Esophagus muscularis mucosa (tissue), 4 donors: ENCODE results near the gene DOCK4.

ENCODE experiments used
- EP300 ChIP-seq: sonication (generic); formaldehyde crosslinking; IDR thresholded peaks from one replicate; pipeline ENCODE4 v1.6.1; 2017; ENCODE audit warnings: antibody characterized with exemption
- POLR2A ChIP-seq: fragments of 450-650 bp; IDR thresholded peaks from one replicate; pipeline ENCODE4 v1.6.1; 2017; ENCODE audit warnings: antibody characterized with exemption, moderate library complexity, mild to moderate bottlenecking, low read depth
- TF ChIP-seq, protein P1 (sequence below), 3 experiments: fragments of 200-600 bp in 2 of 3; fragments of 450-650 bp in 1 of 3; sonication (generic) in 2 of 3; IDR thresholded peaks; one replicate each; pipeline ENCODE4 v1.5.1; 2017 to 2019; ENCODE audit warnings: antibody characterized with exemption in 3 of 3, mild to moderate bottlenecking in 2 of 3, moderate library complexity in 1 of 3

DNA sequence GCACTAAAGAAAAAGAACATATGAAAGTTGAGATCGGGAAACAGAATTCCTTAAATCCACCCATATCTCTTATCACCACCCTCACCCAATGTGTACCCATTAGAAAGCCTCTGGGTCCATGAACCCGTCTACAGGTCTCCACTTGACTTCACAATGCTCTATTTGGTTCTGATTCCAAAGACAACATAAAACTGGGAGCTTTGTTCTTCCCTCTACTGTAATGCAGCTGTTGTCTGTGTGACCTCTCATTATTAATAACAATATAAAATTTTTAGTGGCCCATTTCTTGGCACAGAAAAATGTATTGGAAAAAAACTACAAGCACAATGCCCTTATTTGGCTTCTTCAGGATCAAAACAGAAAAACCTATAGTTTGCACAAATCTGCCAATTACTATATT is 30.0 kb downstream of the DOCK4 start:
- TF ChIP-seq EP300 (no peak), POLR2A (no peak)
- TF ChIP-seq, protein P1, sequence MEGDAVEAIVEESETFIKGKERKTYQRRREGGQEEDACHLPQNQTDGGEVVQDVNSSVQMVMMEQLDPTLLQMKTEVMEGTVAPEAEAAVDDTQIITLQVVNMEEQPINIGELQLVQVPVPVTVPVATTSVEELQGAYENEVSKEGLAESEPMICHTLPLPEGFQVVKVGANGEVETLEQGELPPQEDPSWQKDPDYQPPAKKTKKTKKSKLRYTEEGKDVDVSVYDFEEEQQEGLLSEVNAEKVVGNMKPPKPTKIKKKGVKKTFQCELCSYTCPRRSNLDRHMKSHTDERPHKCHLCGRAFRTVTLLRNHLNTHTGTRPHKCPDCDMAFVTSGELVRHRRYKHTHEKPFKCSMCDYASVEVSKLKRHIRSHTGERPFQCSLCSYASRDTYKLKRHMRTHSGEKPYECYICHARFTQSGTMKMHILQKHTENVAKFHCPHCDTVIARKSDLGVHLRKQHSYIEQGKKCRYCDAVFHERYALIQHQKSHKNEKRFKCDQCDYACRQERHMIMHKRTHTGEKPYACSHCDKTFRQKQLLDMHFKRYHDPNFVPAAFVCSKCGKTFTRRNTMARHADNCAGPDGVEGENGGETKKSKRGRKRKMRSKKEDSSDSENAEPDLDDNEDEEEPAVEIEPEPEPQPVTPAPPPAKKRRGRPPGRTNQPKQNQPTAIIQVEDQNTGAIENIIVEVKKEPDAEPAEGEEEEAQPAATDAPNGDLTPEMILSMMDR (IDR thresholded peaks at IDR 0.05): no peak
